ENCODE measurements around the gene GGCX.

GGCX gene

DNA sequence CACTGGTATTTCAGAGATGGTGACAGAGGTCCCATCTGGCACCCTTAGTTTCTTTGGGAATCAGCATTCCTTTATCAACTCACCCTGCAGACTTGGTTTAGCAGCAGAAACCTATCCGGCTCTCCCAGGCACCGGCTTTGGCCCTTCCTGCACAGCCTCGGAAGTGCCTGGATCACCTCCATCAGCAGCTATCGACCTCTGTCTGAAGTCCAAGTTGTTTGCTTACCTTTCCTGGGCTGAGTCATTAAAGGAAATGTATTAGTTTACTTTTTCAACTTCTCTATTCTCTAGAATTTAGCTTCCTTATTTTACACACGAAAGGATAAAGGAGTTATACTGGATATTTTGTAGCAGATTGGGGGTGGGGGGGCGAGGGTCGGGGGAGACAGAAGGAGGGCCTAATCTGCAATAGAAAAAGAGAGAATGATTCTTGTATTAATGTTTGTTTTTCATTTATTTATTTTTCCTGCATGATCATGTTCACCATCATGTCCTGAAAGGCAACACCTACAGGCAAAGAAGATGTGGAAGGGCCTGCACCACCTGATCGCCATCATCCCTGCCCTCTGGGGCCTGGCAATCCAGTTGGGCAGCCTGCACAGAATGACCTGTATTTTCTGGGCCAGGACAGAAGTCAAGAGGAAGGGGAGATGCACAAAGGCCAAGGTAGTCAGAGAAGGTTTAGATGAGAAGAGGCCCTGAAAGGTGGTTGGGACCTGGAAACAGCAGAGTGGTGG lies 44.5 kb downstream of the GGCX start:
- DNase-seq (ENCODE audit: low read depth in 3 of 3) = no peak

DNA sequence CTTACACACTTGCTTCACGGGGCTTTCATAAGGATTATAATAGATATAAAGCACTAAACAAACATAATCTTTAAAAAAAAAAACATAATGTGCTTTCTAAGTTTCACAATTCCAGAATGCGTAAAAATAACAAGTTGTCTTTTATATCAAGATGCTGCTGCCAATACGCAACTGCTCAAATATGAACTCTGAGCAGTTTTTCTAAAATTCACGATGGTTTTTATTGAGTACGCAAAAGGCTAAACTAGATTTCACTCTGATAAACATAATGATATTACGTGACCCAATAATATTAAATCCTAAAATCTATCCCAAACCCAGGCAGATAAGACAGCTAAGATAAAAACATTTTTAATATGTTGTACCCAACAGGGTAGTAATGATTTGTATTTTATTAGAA lies 47.0 kb downstream of the GGCX start:
- DNase-seq (ENCODE audit: low read depth in 3 of 3) = no peak

DNA sequence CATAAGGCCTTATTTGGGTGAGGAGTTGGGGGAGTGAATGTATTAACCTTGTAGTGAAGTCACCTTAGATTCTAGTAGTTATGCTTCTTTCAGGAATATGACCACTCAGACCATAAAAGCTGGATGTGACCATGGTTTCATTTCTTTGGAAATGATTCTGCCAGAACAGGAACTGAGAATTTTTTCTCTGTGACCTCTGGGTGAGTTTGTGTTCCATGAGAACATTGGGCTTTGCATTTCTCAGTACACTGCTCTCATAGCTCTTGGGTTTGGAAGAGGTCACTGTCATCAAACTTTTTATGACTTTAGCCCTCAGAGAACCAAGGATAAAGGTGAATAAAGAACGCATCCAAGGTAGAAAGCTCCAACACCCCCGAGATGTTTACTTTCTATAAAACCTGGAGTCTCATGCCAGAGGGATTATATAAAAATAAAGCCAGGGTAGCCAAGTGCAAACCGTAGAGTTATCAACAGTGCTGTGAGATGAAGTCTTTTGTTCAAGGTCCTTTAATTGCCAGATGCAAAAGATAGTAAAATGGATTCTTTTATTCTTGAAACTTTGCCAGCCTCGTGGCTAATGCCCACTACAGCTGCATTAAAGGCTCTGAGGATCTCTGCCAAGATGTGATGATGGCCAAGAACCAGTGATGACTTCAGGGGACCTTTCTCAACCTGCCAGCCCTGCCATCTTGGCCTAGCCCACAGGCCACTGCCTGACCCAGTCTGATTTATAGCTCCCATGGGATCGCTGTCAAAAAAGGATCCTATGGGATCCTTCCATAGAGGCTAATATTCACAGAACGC lies 50.1 kb downstream of the GGCX start:
- no peak for DNase-seq (ENCODE audit: low read depth in 3 of 3)

DNA sequence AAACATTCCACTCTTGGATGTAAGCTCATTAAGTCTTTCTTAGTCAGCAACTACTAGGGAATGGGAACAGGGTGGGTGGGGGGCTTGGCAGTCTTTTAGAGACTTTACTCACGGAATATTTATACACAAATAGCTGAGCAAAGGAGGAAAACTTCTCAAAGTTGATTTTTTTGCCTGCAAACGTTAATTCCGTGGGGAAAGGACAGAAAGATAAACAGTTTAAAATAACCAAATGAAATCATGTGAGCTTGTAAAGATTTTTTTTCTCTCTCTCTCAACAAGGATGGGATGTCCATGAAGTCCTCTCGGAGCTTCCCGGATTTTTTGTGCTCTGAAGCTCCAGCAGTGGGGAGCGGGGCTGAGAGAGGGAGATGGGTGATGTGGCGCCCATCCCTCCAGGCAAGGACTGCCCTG lies 54.5 kb downstream of the GGCX start:
- DNase-seq (ENCODE audit: low read depth in 3 of 3) = no peak

DNA sequence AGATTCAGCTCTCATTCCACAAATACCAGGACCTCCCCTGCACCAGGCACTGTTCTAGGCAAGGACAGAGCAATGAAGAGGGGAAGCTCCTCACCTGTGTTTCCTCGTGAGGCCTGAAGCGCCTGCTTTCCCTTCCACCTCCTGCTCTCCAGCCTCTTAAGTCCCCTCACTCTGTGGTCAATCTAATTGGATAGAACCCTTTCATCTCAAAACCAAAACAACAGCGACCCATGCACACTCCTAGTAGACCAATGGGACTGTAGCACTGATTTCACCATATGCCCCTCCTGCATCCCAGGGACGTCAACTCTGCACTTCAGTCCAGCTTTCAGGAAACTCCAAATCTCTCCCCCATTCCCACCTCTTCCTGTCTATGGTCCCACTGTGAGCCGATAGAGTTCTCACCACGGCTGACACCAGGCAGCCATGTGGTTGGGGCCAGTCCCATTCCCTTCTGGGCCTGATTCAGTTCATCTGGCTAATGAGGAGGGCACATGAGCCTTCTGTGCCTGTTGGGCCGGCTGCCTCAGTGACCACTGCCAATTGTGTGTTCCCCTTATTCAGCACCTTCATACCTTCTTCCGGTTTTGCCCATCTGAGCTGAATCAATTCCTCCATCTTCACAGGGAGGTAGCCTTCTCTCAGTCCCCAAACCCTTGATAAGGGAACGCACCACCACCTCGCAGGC lies 55.6 kb downstream of the GGCX start:
- DNase-seq (ENCODE audit: low read depth in 3 of 3) = no peak

DNA sequence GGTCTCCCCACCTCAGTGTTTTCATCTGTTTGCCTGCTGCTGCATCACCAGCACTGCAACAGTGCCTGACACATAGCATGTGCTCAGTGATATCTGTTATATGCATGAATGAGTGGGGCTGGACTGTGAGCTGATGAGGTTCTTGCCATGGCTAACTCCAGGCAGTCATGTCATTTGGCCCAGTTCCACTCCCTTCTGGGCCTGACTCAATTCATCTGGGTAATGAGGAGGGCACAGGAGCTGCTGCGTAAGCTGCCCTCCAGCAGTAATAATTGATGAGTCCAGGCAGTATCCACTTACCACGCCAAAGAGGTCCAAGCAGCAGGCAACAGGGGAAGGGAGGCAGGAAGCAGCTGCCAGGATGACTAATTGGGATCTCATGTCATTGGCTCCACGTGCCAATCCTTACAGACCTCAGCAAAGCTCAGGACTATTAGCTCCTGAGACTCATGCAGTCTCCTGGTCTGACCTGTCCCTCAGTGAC lies 56.5 kb downstream of the GGCX start:
- no peak for DNase-seq (ENCODE audit: low read depth in 3 of 3)

DNA sequence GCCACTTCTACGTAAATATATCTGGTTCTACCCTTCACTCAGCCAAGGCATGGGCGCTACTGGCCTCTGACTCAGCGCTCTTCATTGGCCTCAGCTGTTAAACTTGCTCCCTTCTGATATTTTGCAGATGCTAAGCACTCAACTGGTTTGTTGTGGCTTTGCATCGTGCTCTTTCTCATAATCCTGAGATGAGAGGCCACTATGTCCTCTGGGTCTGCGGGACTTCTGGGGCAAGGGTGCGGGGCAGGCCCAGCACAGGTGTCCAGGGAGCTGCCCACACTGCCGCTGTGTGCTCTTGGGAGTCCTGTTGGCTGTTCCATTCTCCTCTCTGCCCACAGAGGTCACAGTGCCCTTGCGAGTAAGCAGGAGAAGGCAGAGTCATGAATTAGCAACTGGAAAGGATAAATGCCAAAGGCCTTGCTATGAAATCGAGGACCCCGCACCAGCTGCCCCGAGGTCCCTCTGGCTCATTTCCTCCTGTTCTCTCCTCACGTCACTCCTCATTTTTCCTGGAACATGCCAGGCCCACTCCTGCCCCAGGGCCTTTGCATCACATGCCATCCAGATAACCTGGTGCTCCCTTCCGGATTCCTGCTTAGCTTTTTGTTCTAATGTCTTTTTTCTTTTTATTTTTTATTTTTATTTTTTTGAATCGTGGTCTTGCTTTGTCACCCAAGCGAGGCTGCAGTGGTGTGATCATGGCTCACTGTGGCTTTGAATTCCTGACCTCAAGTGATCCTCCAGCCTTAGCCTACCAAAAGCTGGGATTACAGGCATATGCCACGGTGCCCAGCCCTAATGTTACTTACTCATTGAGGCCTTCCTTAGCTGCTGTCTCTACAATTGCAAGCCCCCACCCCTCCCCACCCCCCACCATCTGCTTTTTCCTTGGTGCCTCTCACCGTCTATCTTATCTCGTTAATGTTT lies 57.2 kb downstream of the GGCX start:
- no peak for DNase-seq (ENCODE audit: low read depth in 3 of 3)

DNA sequence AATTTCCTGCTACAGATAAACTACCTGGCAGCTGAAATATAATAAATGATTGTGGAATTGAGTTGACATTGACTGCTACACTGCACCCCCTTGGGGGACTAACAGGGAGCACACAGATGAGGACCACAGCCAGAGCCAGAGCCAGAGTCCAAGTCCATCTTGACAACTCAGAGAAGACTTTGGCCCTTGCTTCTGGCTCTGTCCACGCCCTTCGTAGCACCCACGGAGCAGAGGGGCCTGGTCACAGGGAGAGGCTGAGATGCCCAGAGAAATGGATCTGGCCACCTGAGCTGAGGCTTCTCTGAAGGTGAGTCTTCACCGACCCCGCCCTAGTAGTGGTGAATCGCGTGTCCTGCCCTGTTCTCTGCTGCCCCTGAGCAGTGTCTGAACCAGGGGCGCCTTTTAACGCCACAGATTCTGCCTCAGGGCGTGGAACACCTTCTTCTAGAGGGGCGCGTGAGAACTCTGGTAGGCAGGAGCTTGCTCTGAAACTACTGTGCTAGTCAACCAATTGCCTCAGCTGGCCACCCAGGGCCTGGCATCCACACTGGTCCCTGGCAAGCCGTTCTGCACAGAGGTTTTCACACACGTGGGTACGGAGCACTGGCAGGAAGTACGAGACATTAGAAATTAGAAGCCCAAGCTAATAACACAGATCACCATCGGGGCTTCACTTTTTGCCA lies 58.0 kb downstream of the GGCX start:
- DNase-seq (ENCODE audit: low read depth in 3 of 3) = no peak

DNA sequence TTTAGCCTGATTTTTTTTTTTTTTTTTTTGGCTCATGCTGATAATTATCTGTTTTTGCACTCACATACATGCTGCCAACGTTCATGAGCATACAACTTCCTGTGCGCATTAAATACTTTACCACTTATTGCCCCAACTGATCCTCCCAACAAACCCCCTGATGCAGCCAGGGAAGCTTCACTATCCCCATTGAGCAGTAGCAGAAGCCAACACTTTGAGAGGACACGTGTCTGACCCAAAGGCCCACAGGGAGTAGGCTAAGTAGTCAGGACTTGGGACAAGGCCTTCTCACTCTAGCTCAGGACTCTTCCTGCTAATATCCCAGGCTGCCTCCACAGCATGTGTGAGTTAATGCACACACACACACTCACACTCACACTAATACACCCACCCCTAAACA lies 58.6 kb downstream of the GGCX start:
- no peak for DNase-seq (ENCODE audit: low read depth in 3 of 3)

DNA sequence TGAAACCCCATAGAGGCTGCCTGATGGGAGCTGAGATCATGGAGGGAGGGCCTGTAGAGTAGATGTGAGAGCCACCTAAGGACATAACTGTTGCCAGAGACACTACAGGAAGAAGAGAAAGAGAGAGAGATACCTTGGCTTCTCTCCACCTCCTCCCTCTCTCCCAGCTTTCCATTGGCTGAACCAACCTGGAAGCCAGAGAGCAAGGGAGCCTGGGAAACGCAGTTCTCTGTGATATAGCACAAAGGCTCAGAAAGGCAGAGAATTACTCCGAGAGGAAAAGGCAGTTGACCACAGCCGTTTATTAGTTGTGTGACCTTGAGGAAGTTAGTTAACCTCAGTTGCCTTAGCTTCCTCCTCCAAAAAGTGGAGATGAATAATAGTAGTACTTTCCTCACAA lies 60.0 kb downstream of the GGCX start:
- DNase-seq (ENCODE audit: low read depth in 3 of 3) = no peak

DNA sequence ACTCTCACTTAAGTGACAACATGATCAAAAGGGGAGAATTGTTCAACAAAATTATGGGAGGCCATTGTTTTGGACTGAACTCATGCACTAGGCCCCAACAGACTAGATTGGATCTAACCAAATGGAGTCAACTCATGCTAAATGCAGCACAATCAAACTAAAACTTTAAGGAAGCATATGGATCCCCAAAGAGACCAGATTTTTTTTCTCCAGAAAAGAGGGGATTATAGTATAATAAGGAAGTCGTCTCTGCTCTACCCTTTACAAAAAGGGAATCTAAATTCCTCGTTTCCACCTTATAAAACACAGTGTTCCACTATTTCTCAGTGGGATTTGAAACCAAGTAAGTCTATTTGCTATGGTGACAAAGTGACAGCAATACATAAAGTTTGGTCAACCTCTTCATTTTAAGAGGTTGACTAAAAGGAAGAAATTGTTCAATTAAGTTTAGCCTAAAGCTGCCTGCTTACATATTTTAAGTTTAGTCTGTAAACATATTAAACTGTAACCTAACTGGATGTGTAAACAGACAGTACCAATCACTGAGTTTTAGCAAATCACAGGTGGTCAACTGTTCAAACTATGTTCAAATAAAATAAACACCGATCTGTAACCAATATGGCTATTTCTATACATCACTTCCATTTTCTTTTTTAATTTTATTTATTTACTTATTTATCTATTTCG lies 63.2 kb downstream of the GGCX start:
- DNase-seq (ENCODE audit: low read depth in 3 of 3) = no peak

DNA sequence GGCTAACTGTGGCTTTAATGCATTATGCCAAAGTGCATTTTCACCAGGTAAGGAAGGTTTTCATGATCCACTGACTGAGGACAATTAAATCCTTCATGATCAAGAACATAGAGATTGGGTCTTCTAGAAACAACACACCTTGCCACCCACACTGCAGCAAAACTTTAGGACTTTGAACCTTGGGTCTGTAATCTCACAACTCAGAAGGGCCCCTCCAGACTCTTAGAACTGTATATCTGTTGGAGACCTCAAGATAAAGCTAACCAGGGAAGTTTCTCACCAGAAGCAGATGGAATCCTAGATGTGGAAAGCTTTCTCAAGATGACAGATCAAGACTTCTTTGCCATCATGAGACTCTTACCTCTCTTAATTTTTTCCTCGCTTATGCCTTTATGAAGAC lies 64.9 kb downstream of the GGCX start:
- no peak for DNase-seq (ENCODE audit: low read depth in 3 of 3)

Measured in stimulated activated CD4-positive, alpha-beta T cell treated with anti-CD3 and anti-CD28 coated beads, TNF-alpha, amount 100 ng/mL, for 24 hours (primary cell).